Occipital lobe (tissue), 2 donors: ENCODE measurements around the gene CSF1. TPM values are rescaled to one million over a fixed set of nuclear protein-coding genes. Genes with fewer than 3 reads are reported as not detected.

Source experiments
- DNase-seq: peaks from one replicate; lab custom pipeline; 2025; lab: John Stamatoyannopoulos, UW
- total RNA-seq: library from RNA; depleted of rRNA; stranded (reverse); fragments of >200 nt; gene quantifications from one replicate; pipeline ENCODE4 v1.2.3, GENCODE V29; 2014

Gene CSF1
- total RNA-seq, 1 donor from 2014 or later = 3.9 TPM

DNA sequence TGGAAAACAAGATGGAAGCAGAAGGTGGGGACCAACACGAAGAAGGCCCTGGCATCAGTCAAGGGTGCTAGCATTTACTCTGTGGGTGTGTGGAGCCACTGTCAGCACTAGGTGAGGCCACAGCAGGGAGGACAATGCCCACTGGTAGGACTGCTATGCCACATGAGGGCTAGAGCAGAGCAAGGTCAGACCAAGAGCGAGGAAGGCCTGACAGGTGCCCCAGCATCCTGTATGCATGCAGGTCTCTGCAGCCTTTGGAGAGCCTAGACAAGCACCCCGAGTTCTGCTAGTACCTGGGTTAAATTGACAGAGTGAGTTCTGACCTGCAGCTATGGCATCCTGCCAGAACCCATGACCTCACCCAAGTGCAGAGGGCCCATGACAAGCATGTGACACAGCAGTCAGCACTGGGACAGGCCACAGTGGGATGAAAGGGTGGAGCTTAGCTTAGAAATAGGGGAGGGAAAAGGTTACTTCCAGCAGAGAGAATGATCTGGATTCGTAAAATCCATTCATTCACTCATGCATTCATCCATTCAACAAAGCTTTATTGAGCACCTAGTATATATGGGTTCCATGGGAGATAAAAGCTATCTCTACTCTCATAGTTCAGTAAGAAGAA is 9.0 kb upstream of the CSF1 start:
- DNase-seq = no peak

DNA sequence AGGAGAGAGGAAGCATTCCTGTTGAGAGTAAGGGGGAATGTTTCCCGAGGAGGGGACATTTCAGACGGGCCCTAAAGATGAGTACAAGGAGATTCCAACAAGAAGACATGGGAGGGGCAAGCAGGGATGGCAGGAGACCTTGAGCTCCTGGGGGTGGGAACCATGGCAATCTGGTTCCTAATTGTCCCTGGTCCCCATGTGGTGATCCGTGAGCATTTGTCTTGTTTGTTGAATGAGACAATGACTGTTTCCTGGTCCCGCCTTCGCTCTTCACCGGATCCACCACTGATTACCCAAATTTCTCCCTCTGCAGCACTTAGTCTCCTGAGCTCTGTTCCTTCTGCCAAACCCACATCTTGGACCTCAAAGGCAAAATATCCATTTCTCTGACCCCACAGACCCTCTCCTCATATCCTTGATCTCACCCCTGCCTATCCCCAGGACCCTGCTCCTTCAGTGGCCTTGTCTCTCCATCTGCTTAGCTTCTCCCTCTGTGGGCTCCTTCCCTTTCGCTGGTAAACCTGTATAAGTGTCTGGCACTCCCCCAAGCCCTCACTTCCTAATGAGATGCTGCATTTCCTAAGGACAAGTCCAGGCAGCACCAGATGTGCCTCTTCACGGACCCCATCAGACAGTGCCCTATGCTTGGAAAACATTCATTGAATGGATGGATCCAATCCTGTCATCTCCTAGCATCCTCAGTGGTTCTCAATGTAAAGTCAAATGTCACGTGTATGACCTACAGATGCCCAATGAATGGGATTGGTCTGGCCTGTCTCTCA is 8.3 kb upstream of the CSF1 start:
- no peak for DNase-seq

DNA sequence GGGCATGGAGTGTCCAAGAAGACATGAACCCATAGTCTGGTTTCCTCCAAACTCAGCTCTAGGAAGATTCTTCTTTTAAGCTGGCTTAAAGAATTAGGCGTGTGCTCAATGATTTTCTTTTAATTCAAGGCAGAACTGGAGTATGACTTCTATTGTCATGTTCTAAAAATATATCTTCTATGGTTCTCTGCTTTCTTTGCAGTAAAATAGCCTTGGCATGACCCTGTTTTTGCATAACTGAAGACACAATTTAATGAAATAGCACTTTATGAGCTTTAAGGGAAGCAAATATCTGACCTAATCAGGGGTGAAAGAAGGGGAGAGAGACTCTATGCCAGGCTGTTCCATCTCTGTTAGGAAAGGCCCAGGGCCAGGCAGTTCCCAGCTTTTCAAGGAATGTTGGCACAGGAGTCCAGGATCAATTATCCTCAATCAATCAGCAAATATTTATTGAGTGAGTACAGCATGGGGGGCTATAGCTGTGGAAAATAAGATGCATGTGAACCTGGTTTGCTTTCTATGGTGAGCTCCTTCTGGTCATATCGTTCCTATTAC is 7.2 kb upstream of the CSF1 start:
- no peak for DNase-seq

DNA sequence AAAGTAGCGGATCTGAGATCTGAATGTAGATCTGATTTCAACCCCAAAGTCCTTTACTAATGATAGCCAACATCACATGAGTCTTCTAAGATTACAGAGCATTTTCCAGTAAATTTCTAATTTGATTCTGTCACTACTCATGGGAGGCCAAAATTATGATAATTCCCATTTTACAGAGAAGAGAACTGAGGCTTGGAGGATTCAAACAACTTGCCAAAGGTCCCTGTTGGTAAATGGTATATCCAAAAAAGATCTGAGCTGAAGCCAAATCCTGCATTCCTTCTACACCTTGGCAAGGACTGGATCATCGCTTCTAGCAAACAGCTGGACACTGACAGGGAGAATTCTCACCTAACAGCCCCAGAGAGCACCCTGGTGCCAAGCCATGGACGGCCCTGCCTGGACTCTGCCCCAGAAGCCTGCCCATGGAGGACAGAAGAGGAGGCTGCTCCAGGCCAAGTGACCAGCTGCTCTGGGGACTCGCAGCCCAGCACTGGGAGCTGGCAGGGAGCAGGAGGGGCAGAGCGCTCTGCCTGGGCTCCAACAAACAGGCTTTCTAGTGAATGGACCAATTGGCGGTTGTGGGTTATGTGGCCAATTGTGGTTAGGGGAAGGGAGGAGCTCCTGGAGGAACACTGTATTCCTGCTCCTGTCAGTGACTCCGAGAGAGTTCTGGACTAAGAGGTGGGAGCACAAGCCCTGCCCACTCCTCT is 6.4 kb upstream of the CSF1 start:
- DNase-seq = peak; percentile 76

DNA sequence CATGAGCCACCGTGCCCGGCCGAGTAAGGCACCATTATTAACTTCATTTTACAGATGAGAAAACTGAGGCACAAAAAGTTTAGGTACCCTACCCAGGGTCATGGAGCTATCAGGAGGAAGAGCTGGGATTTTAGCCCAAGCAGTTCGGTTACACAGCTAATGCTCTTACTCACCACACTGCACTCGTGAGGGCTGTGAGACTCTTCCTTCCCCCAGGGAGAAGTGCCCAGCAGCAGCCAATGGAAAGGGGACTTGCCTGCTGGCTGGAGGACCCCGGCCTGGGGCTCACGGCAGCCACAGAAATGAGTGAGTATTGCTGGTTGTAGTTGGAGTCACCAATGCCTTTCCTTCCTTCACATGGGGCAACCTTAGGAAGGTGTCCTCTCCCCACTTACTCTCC is 5.2 kb upstream of the CSF1 start:
- no peak for DNase-seq

DNA sequence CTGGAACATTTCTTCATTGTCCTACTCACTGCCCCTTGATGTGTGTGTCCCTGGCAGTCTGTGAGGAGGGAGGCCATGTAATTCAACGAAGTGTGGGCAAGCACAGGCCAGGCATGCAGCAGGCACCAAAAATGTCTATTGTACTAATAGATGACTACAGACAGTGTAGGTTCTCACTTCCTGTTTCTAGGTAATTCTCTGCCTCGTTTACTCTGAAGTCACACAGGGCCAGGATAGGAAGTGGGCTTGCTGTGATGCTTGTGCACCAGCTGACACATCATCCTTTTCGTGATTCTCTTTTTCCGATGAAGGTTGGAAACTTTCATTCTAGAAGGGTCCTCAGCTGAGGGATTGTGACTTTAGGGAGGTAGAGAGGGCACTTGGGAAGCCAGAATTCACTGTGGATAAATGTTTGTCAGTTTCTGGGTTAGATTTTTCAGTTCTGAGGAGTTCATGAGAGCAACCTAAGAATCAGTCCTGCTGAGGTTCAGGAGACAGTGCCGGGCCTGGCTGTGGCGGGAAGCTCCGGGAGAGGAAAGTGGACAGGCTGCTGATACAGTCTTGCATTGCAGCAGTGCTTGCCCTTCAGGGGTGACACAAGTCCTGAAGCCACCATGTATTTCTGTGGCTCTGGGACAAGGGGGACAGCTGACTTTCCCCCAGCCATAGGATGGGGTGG is 4.3 kb upstream of the CSF1 start:
- DNase-seq = no peak

DNA sequence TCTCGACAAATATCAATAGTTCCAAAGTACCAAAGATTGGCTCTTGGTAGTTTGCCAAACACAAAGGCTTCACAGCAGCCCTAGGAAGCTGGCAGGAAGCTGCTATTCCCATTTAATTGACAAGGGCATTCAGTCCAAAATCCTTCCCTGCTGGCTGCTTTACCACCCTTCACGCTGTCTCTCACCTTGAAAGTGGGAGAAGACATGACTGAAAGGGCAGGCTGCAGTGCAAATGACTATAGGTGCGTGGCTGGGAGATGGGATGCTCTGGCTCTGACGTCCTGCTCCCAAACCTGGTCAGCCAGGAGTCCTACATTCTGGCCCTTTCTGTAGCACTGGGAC is 3.8 kb upstream of the CSF1 start:
- no peak for DNase-seq

DNA sequence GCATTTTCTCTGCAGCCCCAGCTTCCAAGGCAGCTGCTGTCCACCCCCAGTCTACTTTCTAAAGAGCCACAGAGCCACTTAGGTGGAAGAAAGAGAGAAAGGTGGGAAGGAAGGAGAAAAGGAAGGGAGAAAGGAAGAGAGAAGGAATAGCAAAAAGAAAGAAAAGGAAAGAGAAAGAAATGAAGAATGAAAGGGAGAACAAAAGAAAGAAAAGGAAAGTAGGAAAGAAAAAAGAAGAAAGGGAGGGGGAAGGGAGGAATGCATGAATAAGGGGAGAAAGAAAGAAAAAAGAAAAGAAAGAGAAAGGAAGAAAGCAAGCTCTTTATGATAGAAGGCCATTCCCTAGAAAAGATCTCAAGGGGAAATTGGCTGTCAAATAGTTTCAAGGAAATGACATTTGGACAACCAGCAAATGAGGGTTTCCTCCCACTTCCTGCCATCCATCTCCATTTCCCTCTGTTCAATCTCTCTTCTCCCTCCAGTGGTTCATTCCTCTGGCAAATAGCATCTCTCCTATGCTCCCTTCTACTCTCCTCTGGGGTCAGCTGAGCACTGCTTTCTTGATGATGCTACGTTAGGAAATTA is 3.4 kb upstream of the CSF1 start:
- no peak for DNase-seq

DNA sequence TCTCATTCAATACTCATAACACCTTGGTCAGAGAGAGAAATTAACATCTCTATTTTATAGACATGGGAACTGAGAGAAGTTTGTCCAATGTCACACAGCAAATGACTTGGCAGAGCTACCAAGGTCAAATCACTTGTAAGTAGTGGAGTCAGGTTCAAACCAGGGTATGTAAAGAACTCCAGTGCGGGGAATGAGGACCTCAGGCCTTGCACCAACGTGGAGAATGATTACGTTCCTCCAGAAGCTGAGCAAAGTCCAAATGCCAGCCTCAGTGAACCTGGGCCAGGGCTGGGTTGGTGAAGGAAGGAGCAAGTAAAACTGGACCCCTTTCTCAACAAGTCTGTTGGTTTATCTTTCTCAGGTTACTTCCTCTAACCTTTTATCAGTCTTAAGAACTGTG is 1.8 kb upstream of the CSF1 start:
- no peak for DNase-seq

DNA sequence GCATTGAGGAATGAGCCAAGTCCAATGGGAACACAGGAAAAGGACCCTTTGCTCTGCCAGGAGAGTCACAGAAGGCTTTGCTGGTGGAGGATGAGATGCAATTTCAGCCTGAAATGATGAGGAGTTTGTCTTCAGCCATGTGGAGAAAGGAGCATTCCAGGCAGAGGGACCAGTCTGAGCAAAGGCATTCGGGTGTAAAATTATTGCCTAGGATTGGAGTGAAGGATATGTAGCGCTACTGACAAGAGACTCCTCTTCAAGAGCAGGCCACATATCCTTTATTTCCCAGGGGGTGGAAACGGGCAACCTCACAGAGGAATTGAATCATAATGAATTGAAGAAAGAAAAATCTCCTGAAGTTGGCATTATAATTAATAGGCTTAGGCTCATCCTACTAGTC is 1.1 kb upstream of the CSF1 start:
- DNase-seq = no peak

DNA sequence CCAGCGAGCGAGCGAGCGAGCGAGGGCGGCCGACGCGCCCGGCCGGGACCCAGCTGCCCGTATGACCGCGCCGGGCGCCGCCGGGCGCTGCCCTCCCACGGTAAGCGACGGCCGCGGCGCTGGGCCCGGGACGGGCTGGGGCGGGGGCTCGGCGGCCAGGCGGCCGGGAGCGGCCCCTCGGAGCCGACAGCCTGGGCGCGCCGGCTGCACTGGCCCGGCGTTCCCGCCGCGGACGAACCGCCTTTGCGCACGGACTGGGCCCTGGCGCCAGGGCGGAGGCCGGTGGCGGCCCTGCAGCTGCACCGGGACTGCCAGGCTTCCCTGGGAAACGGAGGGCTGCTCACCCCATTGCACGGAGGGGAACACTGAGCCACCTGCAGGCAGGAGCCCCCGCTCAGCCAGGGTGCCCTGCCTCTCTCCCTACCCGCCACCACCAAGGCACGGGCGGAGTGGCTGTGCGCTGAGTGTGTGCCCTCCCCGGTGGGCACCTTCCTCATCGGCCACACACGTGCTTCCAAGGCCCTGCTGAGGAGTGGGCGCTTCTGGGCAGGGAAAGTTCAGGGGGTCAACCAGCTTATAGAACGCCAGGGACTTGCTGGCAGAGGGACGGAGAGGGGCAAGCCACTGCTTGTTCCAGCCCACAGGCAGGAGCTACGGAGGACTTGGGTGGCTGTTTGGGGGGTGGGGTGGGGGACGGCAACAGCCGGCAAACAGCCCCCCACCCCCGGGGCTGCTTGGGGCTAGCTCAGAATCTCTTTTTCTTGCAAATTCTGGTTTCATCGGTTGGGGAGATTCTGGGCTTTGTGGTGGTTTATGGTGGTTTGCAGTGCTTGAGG is 532 bp downstream of the CSF1 start:
- DNase-seq = no peak

DNA sequence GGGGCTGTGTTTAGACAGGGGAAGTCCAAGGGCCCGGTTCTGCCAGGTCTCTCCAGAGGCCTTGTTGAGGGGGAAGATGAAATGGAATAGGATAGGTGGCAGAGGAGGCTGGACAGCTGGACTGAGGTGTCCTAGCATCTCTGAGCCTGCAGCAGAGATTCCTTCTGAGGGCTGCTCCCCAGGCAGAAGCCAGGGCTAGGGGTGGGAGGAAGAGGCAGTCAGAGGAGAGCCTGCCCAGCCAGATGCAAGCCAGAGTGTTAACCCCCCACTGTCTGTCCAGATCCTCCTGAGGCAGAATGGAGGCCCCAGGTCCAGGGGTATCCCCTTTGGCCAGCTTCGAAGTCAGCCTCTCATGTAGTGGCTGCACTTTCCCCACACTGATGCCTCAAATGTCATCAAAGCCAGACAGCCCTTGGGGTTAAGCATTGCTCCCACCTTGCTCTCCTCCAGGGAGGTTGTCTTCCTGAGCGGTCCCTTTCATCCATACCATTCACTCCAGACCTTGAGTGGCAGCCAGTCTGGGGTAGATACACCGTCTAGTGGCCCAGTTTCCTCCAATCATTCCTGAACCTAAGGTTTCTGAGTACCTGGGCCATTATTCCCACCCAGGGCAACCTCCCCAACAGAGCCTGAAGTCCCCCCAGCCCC is 1.7 kb downstream of the CSF1 start:
- no peak for DNase-seq

DNA sequence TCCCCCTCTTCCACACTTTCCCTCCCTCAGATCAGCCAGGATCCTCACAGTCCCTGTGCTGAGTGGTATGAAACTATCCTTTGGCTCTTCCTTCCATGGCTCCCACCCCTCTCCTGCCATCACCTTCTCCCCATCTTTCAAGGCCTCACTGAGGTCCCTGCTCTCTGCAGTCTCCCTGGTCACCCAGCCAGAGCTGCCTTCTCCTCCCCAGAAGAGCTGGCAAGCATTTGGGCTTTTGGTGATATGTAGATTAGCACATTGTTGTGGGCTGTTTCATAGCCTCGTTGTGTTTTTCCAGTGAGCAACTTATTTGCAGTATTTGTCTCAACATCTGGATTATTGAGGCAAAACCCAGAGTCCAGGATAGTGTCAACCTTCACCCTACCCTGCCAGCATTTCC is 2.2 kb downstream of the CSF1 start:
- no peak for DNase-seq

DNA sequence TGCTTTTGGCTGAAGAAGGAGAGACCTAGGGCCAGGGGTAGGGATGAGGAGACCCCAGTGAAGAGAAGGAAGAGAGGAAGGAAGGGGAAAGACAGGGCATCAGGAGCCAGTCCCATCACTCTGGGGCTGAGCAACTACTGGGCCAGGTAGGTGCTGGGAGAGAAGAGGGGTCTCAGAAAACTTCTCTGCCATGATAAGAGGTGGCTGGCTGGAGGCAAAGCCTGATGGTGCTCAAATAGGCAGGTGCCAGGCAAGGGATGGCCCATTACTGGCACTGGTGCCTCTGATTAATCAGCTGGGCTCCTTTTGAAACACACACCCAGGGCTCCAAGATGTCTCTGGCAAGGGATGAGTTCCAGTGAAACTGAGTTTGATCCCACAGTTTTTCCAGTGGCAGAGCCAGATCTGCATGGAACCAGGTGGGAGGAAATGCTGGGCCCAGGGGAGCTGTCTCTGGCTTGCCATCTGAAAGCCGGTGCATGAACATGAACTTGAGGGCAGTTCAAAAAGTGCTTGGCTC is 2.8 kb downstream of the CSF1 start:
- DNase-seq = no peak

DNA sequence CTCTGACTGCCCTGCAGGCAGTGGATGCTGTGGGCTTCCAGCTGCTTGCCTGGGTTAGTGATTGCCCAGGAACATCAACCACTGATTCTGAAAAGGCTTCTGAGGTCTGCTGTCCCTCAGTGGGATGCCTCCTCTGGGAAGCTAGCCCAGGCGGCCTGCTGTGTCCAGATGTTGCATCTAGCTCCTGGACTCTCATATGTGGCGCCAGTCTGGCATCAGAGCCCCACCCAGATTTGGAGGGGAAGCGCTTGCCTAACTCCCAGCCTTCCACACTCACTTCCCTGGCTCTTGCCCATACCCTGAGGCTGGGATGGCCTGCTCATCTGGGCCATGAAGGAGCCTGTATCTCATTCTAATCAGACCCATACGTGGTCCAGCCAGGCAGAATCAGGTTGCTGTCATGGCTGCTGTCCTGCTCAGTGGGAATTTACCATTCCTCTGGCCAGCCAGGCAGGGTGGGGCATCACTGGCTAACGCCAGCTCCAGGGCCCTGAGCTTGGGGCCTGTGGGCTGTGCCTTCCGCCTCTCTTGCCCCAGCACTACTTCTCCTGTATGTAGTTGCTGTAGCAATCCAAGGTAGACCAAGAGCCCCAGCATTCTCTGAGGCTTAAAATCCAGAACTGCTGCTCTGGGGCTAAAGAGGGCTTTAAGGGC is 4.1 kb downstream of the CSF1 start:
- no peak for DNase-seq

DNA sequence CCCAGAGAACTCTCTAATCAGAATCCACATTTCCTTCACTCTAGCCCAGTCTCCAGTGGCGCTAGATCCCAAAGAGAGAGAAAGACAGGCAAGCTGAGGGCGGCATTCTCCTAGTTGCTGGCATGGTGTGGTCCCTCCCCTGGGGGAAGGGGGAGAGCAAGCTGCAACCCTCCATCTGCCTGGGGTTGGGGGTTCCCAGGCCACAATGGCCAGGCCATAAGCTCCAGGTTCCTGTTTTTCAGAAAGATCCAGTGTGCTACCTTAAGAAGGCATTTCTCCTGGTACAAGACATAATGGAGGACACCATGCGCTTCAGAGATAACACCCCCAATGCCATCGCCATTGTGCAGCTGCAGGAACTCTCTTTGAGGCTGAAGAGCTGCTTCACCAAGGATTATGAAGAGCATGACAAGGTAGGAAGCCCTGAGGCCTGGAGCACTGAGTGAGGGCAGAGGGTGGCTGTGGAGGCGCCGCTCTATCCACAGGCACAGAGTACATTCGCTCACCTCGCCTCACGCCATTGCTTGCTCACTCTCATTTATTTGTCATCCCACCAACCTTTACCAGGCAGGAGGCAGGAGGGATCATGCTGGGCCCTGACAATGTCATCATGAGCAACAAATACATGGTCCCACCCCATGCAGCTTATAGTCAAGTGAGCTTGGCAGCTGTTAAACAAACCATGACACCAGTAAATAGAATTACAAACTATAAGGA is 6.6 kb downstream of the CSF1 start:
- DNase-seq = no peak

DNA sequence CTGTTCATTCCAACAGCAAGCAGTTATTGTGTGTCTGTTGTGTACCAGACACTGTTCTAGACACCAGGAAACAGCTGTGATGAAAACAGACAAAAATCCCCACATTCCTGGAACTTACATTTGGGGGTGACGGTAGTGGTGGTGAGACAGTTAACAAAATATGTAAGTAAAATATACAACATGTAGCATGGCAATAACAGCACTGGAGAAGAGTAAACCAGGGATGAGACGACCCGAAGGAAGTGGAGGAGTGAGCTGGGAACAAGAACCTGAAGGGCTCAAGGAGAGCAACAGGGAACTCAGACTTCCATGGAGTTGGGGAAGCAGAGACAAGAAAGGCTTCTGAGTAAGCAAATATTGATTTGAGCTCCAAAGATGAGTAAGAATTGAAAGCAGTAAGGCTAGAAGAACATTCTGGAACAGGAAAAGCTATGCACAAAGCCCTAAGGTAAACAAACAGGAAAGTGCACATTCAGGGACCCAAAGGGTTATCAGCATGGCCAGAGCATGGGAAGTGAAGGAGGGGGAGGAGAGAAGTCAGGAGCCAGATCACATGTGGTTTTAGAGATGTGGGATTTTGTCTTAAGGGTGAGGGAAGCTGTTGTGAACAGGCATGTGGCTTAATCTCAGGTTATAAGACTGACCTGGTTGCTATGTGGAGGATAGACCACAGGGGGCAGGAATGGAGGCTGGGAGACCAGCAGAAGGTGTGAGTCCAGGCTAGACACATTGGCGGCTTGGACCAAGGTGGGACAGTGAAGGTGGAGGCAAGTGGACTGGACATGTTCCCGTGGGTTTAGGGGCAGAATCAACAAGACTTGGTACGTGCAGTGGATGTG is 7.3 kb downstream of the CSF1 start:
- no peak for DNase-seq

DNA sequence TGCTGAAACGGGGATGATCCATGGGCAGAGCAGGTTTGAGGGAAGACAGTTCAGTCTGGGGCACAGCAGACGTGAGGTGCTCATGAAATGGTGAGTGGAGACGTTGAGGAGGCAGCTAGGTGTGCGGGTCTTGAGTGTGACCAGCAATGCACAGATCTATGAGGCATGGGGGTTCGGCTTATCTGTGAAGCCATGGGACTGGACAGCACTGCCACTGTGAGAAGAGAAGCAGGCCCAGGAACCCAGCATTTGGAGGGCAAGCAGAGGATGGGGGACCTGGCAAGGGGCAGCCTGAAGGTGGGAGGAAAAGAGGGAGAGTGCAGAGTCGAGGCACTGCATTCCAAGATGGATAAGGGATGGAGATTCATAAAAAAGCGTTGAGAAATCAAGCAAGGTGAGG is 8.0 kb downstream of the CSF1 start:
- DNase-seq = no peak
